ENCODE results near the gene NEIL1.
"Not testable (repeated sequence)": the region's sequence is repeated elsewhere in the genome, so short reads cannot be mapped to it uniquely, and the experiment has no call there.

NEIL1 gene

GRCh38 chr15:75327491-75327890 lies 19.3 kb upstream of the NEIL1 start:
- Histone ChIP-seq H2AFZ (ENCODE audit: low read depth, low read length) (no peak overlapping the region), H3K4me3 (ENCODE audit: insufficient read depth in 1 of 2, low read depth in 1 of 2, low read length in 2 of 2) (no peak overlapping the region), H2BK120ac (ENCODE audit: low read depth, low read length) (no peak overlapping the region), H3K79me1 (replicated peaks; ENCODE audit: low read length, poor library complexity, severe bottlenecking) (no peaks in the 10 kb centered on the region), H3K23ac (ENCODE audit: low read length in 2 of 2) (no peak overlapping the region), H2BK15ac (ENCODE audit: low read depth, poor library complexity, severe bottlenecking) (no peak overlapping the region), H2BK12ac (ENCODE audit: low read length in 2 of 2) (no peak overlapping the region), H3K9me3 (ENCODE audit: control insufficient read depth, low read length) (no peaks in the 10 kb centered on the region), H2AK5ac (ENCODE audit: low read length, severe bottlenecking) (no peak overlapping the region), H2BK5ac (ENCODE audit: low read depth, low read length, poor library complexity, severe bottlenecking) (no peak overlapping the region), H3K9ac (ENCODE audit: low read length) (no peak overlapping the region), H3K36me3 (ENCODE audit: control insufficient read depth in 1 of 2, insufficient read depth in 2 of 2, low read depth in 1 of 2, low read length in 2 of 2) (no peaks in the 10 kb centered on the region), H3K27me3 (ENCODE audit: control insufficient read depth in 1 of 2, insufficient read depth in 1 of 2, low read length in 2 of 2) (peaks cover 0 to 12% of the 10 kb centered on the region in 2 experiments), H3K4me2 (ENCODE audit: low read length, poor library complexity, severe bottlenecking) (no peak overlapping the region), H4K8ac (ENCODE audit: low read length) (no peak overlapping the region), H3K27ac (ENCODE audit: low read length, poor library complexity, severe bottlenecking) (no peak overlapping the region), H3K4me1 (ENCODE audit: control insufficient read depth, insufficient read depth, low read depth, low read length) (no peaks in the 10 kb centered on the region), H4K91ac (ENCODE audit: low read length) (no peak overlapping the region), H3K18ac (ENCODE audit: low read depth in 1 of 2, low read length in 2 of 2) (no peak overlapping the region), H3K4ac (ENCODE audit: low read depth in 1 of 2, low read length in 2 of 2) (no peak overlapping the region), H3K14ac (ENCODE audit: low read length in 2 of 2) (no peak overlapping the region)
- 78% methylated on average over 3 of the region's 3 CpGs for WGBS
- DNase-seq: no peak

DNA sequence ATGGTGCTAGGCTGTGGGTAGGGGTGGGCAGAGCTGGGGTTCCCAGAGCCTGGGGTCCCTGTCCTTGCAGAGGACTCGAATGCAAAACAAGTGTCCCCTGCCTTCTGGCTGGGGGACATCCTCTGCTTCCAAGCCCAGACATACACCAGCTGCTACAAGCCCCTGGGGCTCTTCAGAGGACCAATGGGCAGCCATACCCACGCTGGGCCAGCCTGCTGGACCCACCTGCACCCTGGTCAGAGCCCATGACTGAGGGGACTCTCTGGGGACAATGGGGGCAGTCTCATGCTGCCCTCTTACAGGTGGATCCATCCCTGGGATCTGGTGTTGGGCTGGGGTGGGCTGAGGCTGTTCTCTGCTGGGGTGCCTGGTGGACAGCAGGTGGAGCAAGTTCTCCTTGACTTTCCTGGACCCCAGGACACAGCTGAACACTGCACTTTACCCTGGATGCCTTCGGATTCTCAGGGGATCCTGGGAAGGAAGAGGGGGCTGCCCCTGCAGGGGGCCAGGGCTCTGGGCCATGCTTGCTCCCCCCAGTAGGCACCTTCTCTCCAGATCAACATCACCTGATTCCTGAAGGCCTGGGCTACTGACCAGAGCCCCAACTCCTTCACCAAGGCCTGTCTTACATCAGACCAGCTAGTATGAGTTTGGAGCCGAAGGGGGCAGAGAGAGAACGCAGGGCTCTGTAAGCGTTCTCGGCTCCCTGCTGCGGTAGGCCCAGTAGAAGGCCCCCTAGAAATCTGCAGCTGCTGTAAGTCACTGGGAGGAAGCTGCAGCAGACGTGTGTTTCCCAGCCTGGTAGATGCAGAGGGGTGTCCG lies 18.1 kb upstream of the NEIL1 start:
- no peak overlapping the region for H3K27ac ChIP-seq (ENCODE audit: low read length, poor library complexity, severe bottlenecking)
- WGBS: 77% methylated on average over 10 of the region's 10 CpGs
- no peak overlapping the region for H2BK12ac ChIP-seq (ENCODE audit: low read length in 2 of 2)
- H4K8ac ChIP-seq (ENCODE audit: low read length): no peak overlapping the region
- H3K14ac ChIP-seq (ENCODE audit: low read length in 2 of 2): no peak overlapping the region
- no peak overlapping the region for H2BK5ac ChIP-seq (ENCODE audit: low read depth, low read length, poor library complexity, severe bottlenecking)
- no peak overlapping the region for H3K4me2 ChIP-seq (ENCODE audit: low read length, poor library complexity, severe bottlenecking)
- H3K79me1 ChIP-seq (replicated peaks; ENCODE audit: low read length, poor library complexity, severe bottlenecking): no peaks in the 10 kb centered on the region
- no peaks in the 10 kb centered on the region for H3K9me3 ChIP-seq (ENCODE audit: control insufficient read depth, low read length)
- H2BK120ac ChIP-seq (ENCODE audit: low read depth, low read length): no peak overlapping the region
- no peaks in the 10 kb centered on the region for H3K36me3 ChIP-seq (ENCODE audit: control insufficient read depth in 1 of 2, insufficient read depth in 2 of 2, low read depth in 1 of 2, low read length in 2 of 2)
- H3K18ac ChIP-seq (ENCODE audit: low read depth in 1 of 2, low read length in 2 of 2): no peak overlapping the region
- H3K23ac ChIP-seq (ENCODE audit: low read length in 2 of 2): no peak overlapping the region
- H2AFZ ChIP-seq (ENCODE audit: low read depth, low read length): no peak overlapping the region
- peaks cover 0 to 8% of the 10 kb centered on the region in 2 experiments for H3K27me3 ChIP-seq (ENCODE audit: control insufficient read depth in 1 of 2, insufficient read depth in 1 of 2, low read length in 2 of 2)
- no peaks in the 10 kb centered on the region for H3K4me1 ChIP-seq (ENCODE audit: control insufficient read depth, insufficient read depth, low read depth, low read length)
- no peak for DNase-seq
- H3K4ac ChIP-seq (ENCODE audit: low read depth in 1 of 2, low read length in 2 of 2): no peak overlapping the region
- H2BK15ac ChIP-seq (ENCODE audit: low read depth, poor library complexity, severe bottlenecking): no peak overlapping the region
- H2AK5ac ChIP-seq (ENCODE audit: low read length, severe bottlenecking): no peak overlapping the region
- H4K91ac ChIP-seq (ENCODE audit: low read length): no peak overlapping the region
- H3K4me3 ChIP-seq (ENCODE audit: insufficient read depth in 1 of 2, low read depth in 1 of 2, low read length in 2 of 2): no peak overlapping the region
- no peak overlapping the region for H3K9ac ChIP-seq (ENCODE audit: low read length)

DNA sequence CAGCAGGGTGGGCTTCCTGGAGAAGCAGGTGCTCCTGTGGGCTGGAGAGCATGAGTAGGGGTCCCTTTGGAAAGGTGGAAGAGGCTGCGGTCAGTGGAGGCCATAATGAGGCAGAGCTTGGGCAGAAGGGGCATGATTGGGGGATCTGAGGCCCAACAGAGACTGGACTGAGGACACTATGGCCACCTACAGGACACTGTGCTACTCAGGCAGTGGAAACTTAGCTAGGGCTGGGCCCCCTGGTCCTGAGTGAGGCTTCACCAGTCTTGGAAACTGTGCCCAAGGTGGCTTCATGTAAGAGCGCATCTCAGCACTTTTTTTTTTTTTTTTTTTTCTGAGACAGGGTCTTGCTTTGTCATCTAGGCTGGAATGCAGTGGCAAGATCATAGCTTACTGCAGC lies 17.3 kb upstream of the NEIL1 start:
- no peak overlapping the region for H2BK5ac ChIP-seq (ENCODE audit: low read depth, low read length, poor library complexity, severe bottlenecking)
- no peaks in the 10 kb centered on the region for H3K9me3 ChIP-seq (ENCODE audit: control insufficient read depth, low read length)
- WGBS: 100% methylated on average over 2 of the region's 2 CpGs
- H3K4me3 ChIP-seq (ENCODE audit: insufficient read depth in 1 of 2, low read depth in 1 of 2, low read length in 2 of 2): no peak overlapping the region
- H3K9ac ChIP-seq (ENCODE audit: low read length): no peak overlapping the region
- H2BK120ac ChIP-seq (ENCODE audit: low read depth, low read length): no peak overlapping the region
- no peak overlapping the region for H2AFZ ChIP-seq (ENCODE audit: low read depth, low read length)
- no peak overlapping the region for H2AK5ac ChIP-seq (ENCODE audit: low read length, severe bottlenecking)
- no peak overlapping the region for H3K23ac ChIP-seq (ENCODE audit: low read length in 2 of 2)
- peaks cover 0 to 5% of the 10 kb centered on the region in 2 experiments for H3K27me3 ChIP-seq (ENCODE audit: control insufficient read depth in 1 of 2, insufficient read depth in 1 of 2, low read length in 2 of 2)
- H3K27ac ChIP-seq (ENCODE audit: low read length, poor library complexity, severe bottlenecking): no peak overlapping the region
- no peak for DNase-seq
- no peaks in the 10 kb centered on the region for H3K4me1 ChIP-seq (ENCODE audit: control insufficient read depth, insufficient read depth, low read depth, low read length)
- no peak overlapping the region for H4K8ac ChIP-seq (ENCODE audit: low read length)
- H3K36me3 ChIP-seq (ENCODE audit: control insufficient read depth in 1 of 2, insufficient read depth in 2 of 2, low read depth in 1 of 2, low read length in 2 of 2): no peaks in the 10 kb centered on the region
- no peak overlapping the region for H2BK12ac ChIP-seq (ENCODE audit: low read length in 2 of 2)
- no peak overlapping the region for H4K91ac ChIP-seq (ENCODE audit: low read length)
- no peak overlapping the region for H3K14ac ChIP-seq (ENCODE audit: low read length in 2 of 2)
- no peak overlapping the region for H3K4me2 ChIP-seq (ENCODE audit: low read length, poor library complexity, severe bottlenecking)
- H3K18ac ChIP-seq (ENCODE audit: low read depth in 1 of 2, low read length in 2 of 2): no peak overlapping the region
- no peaks in the 10 kb centered on the region for H3K79me1 ChIP-seq (replicated peaks; ENCODE audit: low read length, poor library complexity, severe bottlenecking)
- H2BK15ac ChIP-seq (ENCODE audit: low read depth, poor library complexity, severe bottlenecking): no peak overlapping the region
- no peak overlapping the region for H3K4ac ChIP-seq (ENCODE audit: low read depth in 1 of 2, low read length in 2 of 2)

DNA sequence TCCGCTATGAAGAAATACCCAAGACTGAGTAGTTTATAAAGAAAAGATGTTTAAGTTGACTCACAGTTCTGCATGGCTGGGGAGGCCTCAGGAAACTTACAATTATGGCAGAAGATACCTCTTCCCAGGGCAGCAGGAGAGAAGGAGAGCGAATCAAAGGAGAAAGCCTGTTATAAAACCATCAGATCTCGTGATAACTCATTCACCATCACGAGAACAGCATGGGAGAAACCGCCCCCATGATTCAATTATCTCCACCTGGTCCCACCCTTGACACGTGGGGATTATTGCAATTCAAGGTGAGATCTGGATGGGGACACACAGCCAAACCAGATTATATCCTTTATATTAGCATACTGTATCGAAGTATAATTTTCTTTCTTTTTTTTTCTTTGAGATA lies 14.7 kb upstream of the NEIL1 start:
- not testable (repeated sequence) for H2BK15ac ChIP-seq (ENCODE audit: low read depth, poor library complexity, severe bottlenecking)
- WGBS: 69% methylated on average over 6 of the region's 7 CpGs

More for the DNA sequence above, 14.7 kb upstream of the NEIL1 start:
- not testable (repeated sequence) for H2BK120ac ChIP-seq (ENCODE audit: low read depth, low read length); H3K14ac ChIP-seq (ENCODE audit: low read length in 2 of 2); H3K4me3 ChIP-seq (ENCODE audit: insufficient read depth in 1 of 2, low read depth in 1 of 2, low read length in 2 of 2); H3K4ac ChIP-seq (ENCODE audit: low read depth in 1 of 2, low read length in 2 of 2); H3K27ac ChIP-seq (ENCODE audit: low read length, poor library complexity, severe bottlenecking); H3K4me2 ChIP-seq (ENCODE audit: low read length, poor library complexity, severe bottlenecking); H2BK12ac ChIP-seq (ENCODE audit: low read length in 2 of 2); H3K27me3 ChIP-seq (ENCODE audit: control insufficient read depth in 1 of 2, insufficient read depth in 1 of 2, low read length in 2 of 2); H3K9ac ChIP-seq (ENCODE audit: low read length); H4K91ac ChIP-seq (ENCODE audit: low read length); H3K79me1 ChIP-seq (replicated peaks; ENCODE audit: low read length, poor library complexity, severe bottlenecking); H4K8ac ChIP-seq (ENCODE audit: low read length); H2BK5ac ChIP-seq (ENCODE audit: low read depth, low read length, poor library complexity, severe bottlenecking); H3K23ac ChIP-seq (ENCODE audit: low read length in 2 of 2); H2AK5ac ChIP-seq (ENCODE audit: low read length, severe bottlenecking); H3K18ac ChIP-seq (ENCODE audit: low read depth in 1 of 2, low read length in 2 of 2); DNase-seq; H3K36me3 ChIP-seq (ENCODE audit: control insufficient read depth in 1 of 2, insufficient read depth in 2 of 2, low read depth in 1 of 2, low read length in 2 of 2); H3K4me1 ChIP-seq (ENCODE audit: control insufficient read depth, insufficient read depth, low read depth, low read length); H2AFZ ChIP-seq (ENCODE audit: low read depth, low read length); H3K9me3 ChIP-seq (ENCODE audit: control insufficient read depth, low read length)
